ENCODE data around the gene BCR.

GRCh38 chr22:23212061-23213021 is 32.0 kb downstream of the BCR start:
- TF ChIP-seq MYC (CRISPR knock-in tag; IDR thresholded peaks at IDR 0.05; ENCODE audit: borderline replicate concordance) (no peak), SMYD3 (CRISPR knock-in tag; IDR thresholded peaks at IDR 0.05) (no peak)
- TF ChIP-seq, protein P1, sequence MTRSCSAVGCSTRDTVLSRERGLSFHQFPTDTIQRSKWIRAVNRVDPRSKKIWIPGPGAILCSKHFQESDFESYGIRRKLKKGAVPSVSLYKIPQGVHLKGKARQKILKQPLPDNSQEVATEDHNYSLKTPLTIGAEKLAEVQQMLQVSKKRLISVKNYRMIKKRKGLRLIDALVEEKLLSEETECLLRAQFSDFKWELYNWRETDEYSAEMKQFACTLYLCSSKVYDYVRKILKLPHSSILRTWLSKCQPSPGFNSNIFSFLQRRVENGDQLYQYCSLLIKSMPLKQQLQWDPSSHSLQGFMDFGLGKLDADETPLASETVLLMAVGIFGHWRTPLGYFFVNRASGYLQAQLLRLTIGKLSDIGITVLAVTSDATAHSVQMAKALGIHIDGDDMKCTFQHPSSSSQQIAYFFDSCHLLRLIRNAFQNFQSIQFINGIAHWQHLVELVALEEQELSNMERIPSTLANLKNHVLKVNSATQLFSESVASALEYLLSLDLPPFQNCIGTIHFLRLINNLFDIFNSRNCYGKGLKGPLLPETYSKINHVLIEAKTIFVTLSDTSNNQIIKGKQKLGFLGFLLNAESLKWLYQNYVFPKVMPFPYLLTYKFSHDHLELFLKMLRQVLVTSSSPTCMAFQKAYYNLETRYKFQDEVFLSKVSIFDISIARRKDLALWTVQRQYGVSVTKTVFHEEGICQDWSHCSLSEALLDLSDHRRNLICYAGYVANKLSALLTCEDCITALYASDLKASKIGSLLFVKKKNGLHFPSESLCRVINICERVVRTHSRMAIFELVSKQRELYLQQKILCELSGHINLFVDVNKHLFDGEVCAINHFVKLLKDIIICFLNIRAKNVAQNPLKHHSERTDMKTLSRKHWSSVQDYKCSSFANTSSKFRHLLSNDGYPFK (CRISPR knock-in tag; IDR thresholded peaks at IDR 0.05; ENCODE audit: borderline replicate concordance), result no peak
